GM18873 (cell line): Measurements from ENCODE around the gene SLC19A3.

Experiments
- ATAC-seq: cut with Tn5 transposase; IDR thresholded peaks from one replicate; pipeline ENCODE4 v1.9.1; 2021; ENCODE audit warnings: mild to moderate bottlenecking, moderate library complexity, moderate number of reproducible peaks; ENCODE audit not compliant: unreplicated experiment, low FRiP score

Gene SLC19A3

GRCh38 chr2:227634201-227634600 is 83.6 kb downstream of the SLC19A3 start:
- no peak for ATAC-seq
